Fibroblast of pulmonary artery (primary cell): ENCODE data around the gene SUPT6H.

Experiments used
- DNase-seq: peaks from one replicate; pipeline ENCODE4 v3.0.0-alpha.2; 2010; ENCODE audit warnings: low read depth
- H3K4me3 ChIP-seq: replicated peaks from 2 replicates; pipeline ENCODE4 v1.5.1; 2011; ENCODE audit warnings: low read depth, mild to moderate bottlenecking, control low read depth, low read length, moderate library complexity
- CTCF ChIP-seq: IDR thresholded peaks from 2 replicates; pipeline ENCODE4 v1.5.1; 2011; ENCODE audit warnings: mild to moderate bottlenecking, control low read depth, low read length, inconsistent platforms; ENCODE audit errors: missing control alignments

SUPT6H gene

GRCh38 chr17:28702026-28702751 is 40.2 kb downstream of the SUPT6H start:
- H3K4me3 ChIP-seq, result no peak overlapping the region
- no peak for TF ChIP-seq CTCF
- no peak for DNase-seq

- DNase-seq, result no peak
- H3K4me3 ChIP-seq, result no peak overlapping the region
- no peak for TF ChIP-seq CTCF
These were observed 40.7 kb downstream of the SUPT6H start for GRCh38 chr17:28702752-28703150.

GRCh38 chr17:28703552-28704218 is 41.7 kb downstream of the SUPT6H start:
- TF ChIP-seq CTCF, result no peak

GRCh38 chr17:28704219-28704858 is 42.3 kb downstream of the SUPT6H start:
- no peak for DNase-seq
- H3K4me3 ChIP-seq, result no peak overlapping the region
- TF ChIP-seq CTCF, result no peak

More at GRCh38 chr17:28703552-28704218, 41.7 kb downstream of the SUPT6H start:
- no peak overlapping the region for H3K4me3 ChIP-seq
- no peak for DNase-seq

GRCh38 chr17:28705074-28705659 is 43.2 kb downstream of the SUPT6H start:
- TF ChIP-seq CTCF, result no peak
- no peak for DNase-seq
- no peak overlapping the region for H3K4me3 ChIP-seq

GRCh38 chr17:28705728-28706334 is 43.8 kb downstream of the SUPT6H start:
- H3K4me3 ChIP-seq, result no peak overlapping the region
- TF ChIP-seq CTCF, result no peak
- no peak for DNase-seq
